BJ (cell line): ENCODE measurements around the gene SBNO2. TPM values are rescaled to one million over a fixed set of nuclear protein-coding genes. Genes with fewer than 3 reads are reported as not detected.

ENCODE experiments used
- CTCF ChIA-PET: fragments of 350-600 bp; formaldehyde crosslinking; extraction: SDS; loops from one replicate; lab custom pipeline; 2021; ENCODE audit warnings: antibody characterized with exemption, inconsistent platforms; lab: Yijun Ruan, JAX
- POLR2A ChIA-PET: fragments of 300-600 bp; sonication (Branson Sonifier 250); formaldehyde crosslinking; extraction: SDS; loops from one replicate; lab custom pipeline; 2021; ENCODE audit warnings: antibody characterized with exemption; lab: Charles Lee
- DNase-seq: peaks from one replicate; pipeline ENCODE4 v3.0.0-alpha.2; 2011; ENCODE audit warnings: low read depth
- H3K27me3 ChIP-seq: 2 replicates; pipeline ENCODE4 v1.6.0; 2011; ENCODE audit warnings: low read length; ENCODE audit not compliant: control insufficient read depth, insufficient read depth
- H3K36me3 ChIP-seq: 2 replicates; pipeline ENCODE4 v1.5.1; 2011; ENCODE audit warnings: low read length; ENCODE audit not compliant: control insufficient read depth, insufficient read depth
- H3K4me3 ChIP-seq: 2 replicates; pipeline ENCODE4 v1.5.1; 2011; ENCODE audit warnings: low read depth, mild to moderate bottlenecking, control low read depth, low read length
- polyA plus RNA-seq: library from polyadenylated mRNA; depleted of rRNA; stranded (reverse); fragments of >200 nt; gene quantifications from 2 replicates; pipeline ENCODE4 v1.2.3, GENCODE V29; 2011; rRNA removed
- TF ChIP-seq, protein P1 (sequence below): IDR thresholded peaks from 2 replicates; pipeline ENCODE4 v1.5.1; 2011; ENCODE audit warnings: low read depth, mild to moderate bottlenecking, control low read depth, inconsistent platforms, low read length, moderate library complexity; ENCODE audit not compliant: insufficient read depth

Gene SBNO2
- polyA plus RNA-seq, 1 experiment: 26.1 TPM

DNA sequence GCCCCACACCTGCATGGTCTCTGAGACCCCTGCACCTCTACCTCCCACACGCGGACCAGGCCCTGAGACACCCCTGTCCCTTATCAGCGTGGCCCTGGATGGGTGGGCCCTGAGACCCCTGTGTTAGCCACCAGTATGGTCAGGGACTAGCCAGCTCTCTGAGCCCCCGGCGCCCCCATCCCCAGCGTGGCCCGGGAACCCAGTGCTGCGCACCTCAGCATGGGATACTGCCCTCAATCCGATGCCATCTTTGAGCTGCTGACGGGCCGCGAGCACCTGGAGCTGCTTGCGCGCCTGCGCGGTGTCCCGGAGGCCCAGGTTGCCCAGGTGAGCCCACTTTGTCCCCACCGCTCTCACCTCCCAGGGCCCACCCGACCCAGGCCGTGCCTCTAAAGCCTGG lies 112.1 kb downstream of the SBNO2 start:
- POLR2A ChIA-PET: interaction anchor here (0.6 kb wide), 1 partner anchor 21 kb away, joined by 5 read pairs; no protein-coding TSS in a partner anchor

DNA sequence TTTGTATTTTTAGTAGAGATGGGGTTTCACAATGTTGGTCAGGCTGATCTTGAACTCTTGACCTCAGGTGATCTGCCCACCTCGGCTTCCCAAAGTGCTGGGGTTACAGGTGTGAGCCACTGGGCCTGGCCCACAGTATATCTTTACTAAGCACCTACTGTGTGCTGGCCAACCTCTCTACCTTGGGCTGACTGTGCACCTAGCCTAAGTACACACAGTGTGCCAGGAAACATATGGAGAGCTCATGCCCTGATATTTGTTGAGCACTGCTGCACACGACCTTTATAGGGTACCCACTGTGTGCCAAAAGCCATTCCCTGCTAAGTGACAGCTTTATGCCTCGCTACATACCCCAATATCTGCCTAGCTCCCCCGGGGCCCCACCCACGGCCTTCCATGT lies 113.4 kb downstream of the SBNO2 start:
- Histone ChIP-seq H3K4me3 (no peak overlapping the region), H3K27me3 (no peaks in the 10 kb centered on the region), H3K36me3 (no peaks in the 10 kb centered on the region)
- TF ChIP-seq, protein P1, sequence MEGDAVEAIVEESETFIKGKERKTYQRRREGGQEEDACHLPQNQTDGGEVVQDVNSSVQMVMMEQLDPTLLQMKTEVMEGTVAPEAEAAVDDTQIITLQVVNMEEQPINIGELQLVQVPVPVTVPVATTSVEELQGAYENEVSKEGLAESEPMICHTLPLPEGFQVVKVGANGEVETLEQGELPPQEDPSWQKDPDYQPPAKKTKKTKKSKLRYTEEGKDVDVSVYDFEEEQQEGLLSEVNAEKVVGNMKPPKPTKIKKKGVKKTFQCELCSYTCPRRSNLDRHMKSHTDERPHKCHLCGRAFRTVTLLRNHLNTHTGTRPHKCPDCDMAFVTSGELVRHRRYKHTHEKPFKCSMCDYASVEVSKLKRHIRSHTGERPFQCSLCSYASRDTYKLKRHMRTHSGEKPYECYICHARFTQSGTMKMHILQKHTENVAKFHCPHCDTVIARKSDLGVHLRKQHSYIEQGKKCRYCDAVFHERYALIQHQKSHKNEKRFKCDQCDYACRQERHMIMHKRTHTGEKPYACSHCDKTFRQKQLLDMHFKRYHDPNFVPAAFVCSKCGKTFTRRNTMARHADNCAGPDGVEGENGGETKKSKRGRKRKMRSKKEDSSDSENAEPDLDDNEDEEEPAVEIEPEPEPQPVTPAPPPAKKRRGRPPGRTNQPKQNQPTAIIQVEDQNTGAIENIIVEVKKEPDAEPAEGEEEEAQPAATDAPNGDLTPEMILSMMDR: no peak
- CTCF ChIA-PET: no interaction called here
- no peak for DNase-seq
- POLR2A ChIA-PET: no interaction called here

More for the DNA sequence above, 112.1 kb downstream of the SBNO2 start:
- DNase-seq: no peak
- Histone ChIP-seq H3K4me3 (no peak overlapping the region), H3K36me3 (no peaks in the 10 kb centered on the region), H3K27me3 (peaks cover 1% of the 10 kb centered on the region; the same call in 1 of the 2 replicates)
- CTCF ChIA-PET: no interaction called here
- TF ChIP-seq, protein P1: no peak

DNA sequence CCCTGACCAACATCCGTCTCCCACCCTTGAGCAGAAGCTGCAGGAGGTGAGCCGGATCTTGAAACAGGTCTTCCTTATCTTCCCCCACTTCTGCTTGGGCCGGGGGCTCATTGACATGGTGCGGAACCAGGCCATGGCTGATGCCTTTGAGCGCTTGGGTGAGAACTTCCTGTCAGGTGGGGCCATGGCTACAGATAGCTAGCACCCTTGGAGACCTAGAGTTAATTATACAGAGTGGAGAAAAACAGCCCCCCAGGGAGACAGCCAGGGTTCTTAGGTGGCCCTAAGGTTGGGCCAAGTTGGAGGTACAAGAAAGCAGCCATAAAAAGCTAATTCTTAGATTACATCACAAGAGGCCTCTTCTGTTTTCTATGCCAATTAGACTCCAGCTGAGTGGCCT lies 116.0 kb downstream of the SBNO2 start:
- ChIA-PET CTCF (no interaction called here), POLR2A (no interaction called here)
- H3K36me3 ChIP-seq: no peaks in the 10 kb centered on the region
- no peak for DNase-seq
- H3K27me3 ChIP-seq: no peaks in the 10 kb centered on the region
- TF ChIP-seq, protein P1: no peak
- no peak overlapping the region for H3K4me3 ChIP-seq

Other genes starting within 250 kb of the SBNO2 start
- 10.7 and 17.4 TPM in 2 replicates for gene ARID3A, start 248.2 kb downstream of the SBNO2 start, polyA plus RNA-seq
- gene WDR18, start 189.9 kb downstream of the SBNO2 start, polyA plus RNA-seq: 28.1 and 44.3 TPM in 2 replicates
- gene GRIN3B, start 173.8 kb downstream of the SBNO2 start, polyA plus RNA-seq: 0.28 and 0.32 TPM in 2 replicates
- 69.2 and 111 TPM in 2 replicates for gene TMEM259, start 153.1 kb downstream of the SBNO2 start, polyA plus RNA-seq
- not detected in 2 replicates for gene RNU6-2, start 152.7 kb downstream of the SBNO2 start, polyA plus RNA-seq
- 315 and 529 TPM in 2 replicates for gene CNN2, start 147.7 kb downstream of the SBNO2 start, polyA plus RNA-seq
- gene ABCA7, start 134.2 kb downstream of the SBNO2 start, polyA plus RNA-seq: 1.3 and 1.9 TPM in 2 replicates
- gene ARHGAP45, start 107.1 kb downstream of the SBNO2 start, polyA plus RNA-seq: 0.13 and 0.28 TPM in 2 replicates
- gene POLR2E, start 78.9 kb downstream of the SBNO2 start, polyA plus RNA-seq: 174 and 292 TPM in 2 replicates
- 463 and 626 TPM in 2 replicates for gene GPX4, start 70.3 kb downstream of the SBNO2 start, polyA plus RNA-seq
- gene STK11, start 31.5 kb upstream of the SBNO2 start, polyA plus RNA-seq: 26.3 and 33.6 TPM in 2 replicates
- 0.97 and 1.6 TPM in 2 replicates for gene CBARP, start 63.7 kb upstream of the SBNO2 start, polyA plus RNA-seq
- 57.9 and 65.1 TPM in 2 replicates for gene ATP5F1D, start 67.5 kb upstream of the SBNO2 start, polyA plus RNA-seq
- 6.9 and 8.4 TPM in 2 replicates for gene MIDN, start 74.3 kb upstream of the SBNO2 start, polyA plus RNA-seq
- gene CIRBP, start 95.1 kb upstream of the SBNO2 start, polyA plus RNA-seq: 342 and 372 TPM in 2 replicates
- 24.6 and 37.5 TPM in 2 replicates for gene FAM174C, start 101.3 kb upstream of the SBNO2 start, polyA plus RNA-seq
- not detected in 2 replicates for gene EFNA2, start 111.6 kb upstream of the SBNO2 start, polyA plus RNA-seq
- 35.5 and 59.6 TPM in 2 replicates for gene NDUFS7, start 209.6 kb upstream of the SBNO2 start, polyA plus RNA-seq
- gene GAMT, start 227.3 kb upstream of the SBNO2 start, polyA plus RNA-seq: 26.9 and 43.7 TPM in 2 replicates
- 38.3 and 48.9 TPM in 2 replicates for gene DAZAP1, start 233.3 kb upstream of the SBNO2 start, polyA plus RNA-seq